K562 (cell line): ENCODE data around the gene ARHGAP8. TPM values are rescaled to one million over a fixed set of nuclear protein-coding genes. Genes with fewer than 3 reads are reported as not detected.

Experiments used
- CHD2 ChIP-seq: IDR thresholded peaks from 2 replicates; pipeline ENCODE4 v1.6.1; 2011; ENCODE audit warnings: low read depth, low read length
- E2F8 ChIP-seq: fragments of 450-650 bp; IDR thresholded peaks from 2 replicates; pipeline ENCODE4 v1.7.1; 2018; ENCODE audit warnings: mild to moderate bottlenecking, low read depth; ENCODE audit not compliant: partially characterized antibody
- GTF3C2 ChIP-seq: IDR thresholded peaks from 3 replicates; pipeline ENCODE4 v1.6.1; 2011; ENCODE audit warnings: borderline replicate concordance, mild to moderate bottlenecking, moderate library complexity; ENCODE audit not compliant: insufficient read length; ENCODE audit errors: extremely low read depth
- KDM2B ChIP-seq: fragments of 250-450 bp; sonication (Bioruptor Pico); IDR thresholded peaks from 2 replicates; pipeline ENCODE4 v1.8.0; 2021; ENCODE audit warnings: mild to moderate bottlenecking, moderate library complexity
- MBD1 ChIP-seq: fragments of 250-450 bp; sonication (Bioruptor Pico); IDR thresholded peaks from 2 replicates; pipeline ENCODE4 v1.8.0; 2022; ENCODE audit warnings: inconsistent platforms
- NR3C1 ChIP-seq: sonication (generic); formaldehyde crosslinking; IDR thresholded peaks from 2 replicates; pipeline ENCODE4 v1.8.1; 2022; ENCODE audit warnings: missing genetic modification reagents
- RBM17 ChIP-seq: fragments of 200-400 bp; formaldehyde crosslinking; IDR thresholded peaks from 2 replicates; pipeline ENCODE4 v1.6.1; 2017; ENCODE audit warnings: low read depth, mild to moderate bottlenecking, low read length, borderline replicate concordance
- RUNX1 ChIP-seq: sonication (generic); IDR thresholded peaks from 2 replicates; pipeline ENCODE4 v1.6.1; 2016; ENCODE audit warnings: antibody characterized with exemption, low read depth
- ZHX1 ChIP-seq: fragments of 150-350 bp; conservative IDR thresholded peaks from 2 replicates; pipeline ENCODE4 v1.6.1; 2014; ENCODE audit warnings: low read length
- ZNF584 ChIP-seq: fragments of 200-800 bp; sonication (Bioruptor generic); IDR thresholded peaks from 2 replicates; pipeline ENCODE4 v1.6.1; 2016; ENCODE audit warnings: low read depth, mild to moderate bottlenecking, missing genetic modification characterization, missing compliant biosample characterization
- polyA plus RNA-seq, 8 experiments: library from polyadenylated mRNA; depleted of rRNA in 4 of 8; stranded (reverse) in 5 of 8; unstranded in 3 of 8; fragments of >200 nt; fragmentation: Nextera tagmentation in 2 of 8; fragmentation: Illumina TruSeq in 1 of 8; extraction: Ambion mirVana in 2 of 8; extraction: Trizol in 1 of 8; gene quantifications; 2 replicates each; pipeline versions ENCODE4 v1.2.1 to v1.2.3, GENCODE V29; 2011 to 2014; ENCODE audit warnings: inconsistent platforms in 1 of 8, missing spikeins in 1 of 8
- total RNA-seq, 7 experiments: library from RNA; depleted of rRNA in 6 of 7; stranded (reverse); fragments of >200 nt in 6 of 7; fragmentation: Illumina TruSeq in 2 of 7; extraction: Trizol in 2 of 7; gene quantifications; 2 replicates each; pipeline versions ENCODE4 v1.2.1 to v1.2.3, GENCODE V29; 2011 to 2021; ENCODE audit warnings: low replicate concordance in 1 of 7

The ARHGAP8 gene
- total and polyA plus RNA-seq, 9 of the 15 experiments (the other 6 are each of a cell fraction or from before 2014, with no cell fraction given), result 0.15 to 2.2 (median 0.62) TPM

DNA sequence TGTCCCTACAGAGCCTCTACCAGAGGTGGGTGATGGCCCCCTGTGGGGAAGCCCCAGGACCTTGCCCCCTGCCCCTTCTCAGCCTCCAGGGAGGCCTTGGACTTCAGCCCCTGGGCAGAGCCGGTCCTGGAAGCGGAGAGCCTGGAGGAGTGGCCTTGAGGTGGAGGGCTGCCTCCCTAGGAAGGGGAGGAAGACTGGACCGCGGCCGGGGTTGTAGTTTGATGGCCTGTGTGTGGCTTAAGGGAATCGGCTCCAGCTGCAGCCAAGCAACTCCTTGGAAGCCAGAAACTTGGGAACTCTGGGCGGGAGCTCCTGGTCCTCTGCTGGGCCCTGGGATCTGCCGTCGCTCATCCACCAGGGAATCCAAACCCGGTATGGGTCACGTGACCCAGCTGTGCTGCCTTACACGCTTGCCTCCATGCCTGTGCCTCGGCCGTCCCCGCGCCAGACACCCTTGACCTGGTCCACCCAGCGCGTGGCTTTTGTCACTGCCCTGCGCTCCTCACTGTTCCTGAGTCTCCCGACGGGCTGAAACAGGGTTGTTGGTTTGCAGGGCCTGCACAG is 23.5 kb upstream of the ARHGAP8 start (continued):
- TF ChIP-seq GTF3C2 (no peak), RUNX1 (no peak), ZHX1 (no peak), CHD2 (no peak), ZNF584 (CRISPR knock-in tag) (no peak), NR3C1 (CRISPR knock-in tag) (no peak), E2F8 (no peak), MBD1 (CRISPR knock-in tag) (no peak), RBM17 (no peak), KDM2B (no peak)
